Chondrocyte (in vitro differentiated cells): ENCODE results near the gene CCR5. TPM values are rescaled to one million over a fixed set of nuclear protein-coding genes. Genes with fewer than 3 reads are reported as not detected.

ENCODE experiments used
- DNase-seq: peaks from one replicate; pipeline ENCODE4 v3.0.0; 2021; ENCODE audit warnings: mixed read lengths, low spot score
- H3K27ac Mint-ChIP-seq: one replicate; pipeline ENCODE4 v1.8.0; 2021; ENCODE audit warnings: mild to moderate bottlenecking, moderate library complexity, mixed read lengths; ENCODE audit not compliant: unreplicated experiment
- H3K27me3 Mint-ChIP-seq: 2 replicates; pipeline ENCODE4 v1.8.0; 2021; ENCODE audit warnings: low read depth, mixed read lengths
- H3K36me3 Mint-ChIP-seq: 2 replicates; pipeline ENCODE4 v1.8.0; 2021; ENCODE audit warnings: low read depth, mixed read lengths
- H3K4me1 Mint-ChIP-seq: 2 replicates; pipeline ENCODE4 v1.8.0; 2021; ENCODE audit warnings: low read depth, mild to moderate bottlenecking, mixed read lengths
- H3K4me3 Mint-ChIP-seq: one replicate; pipeline ENCODE4 v1.8.0; 2021; ENCODE audit warnings: mild to moderate bottlenecking, moderate library complexity, mixed read lengths; ENCODE audit not compliant: unreplicated experiment
- H3K9me3 Mint-ChIP-seq: 2 replicates; pipeline ENCODE4 v1.8.0; 2021; ENCODE audit warnings: low read depth, mixed read lengths
- CTCF ChIP-seq: fragments of 200-600 bp; sonication (generic); IDR thresholded peaks from 2 replicates; pipeline ENCODE4 v1.5.0; 2021; ENCODE audit warnings: antibody characterized with exemption, mild to moderate bottlenecking, moderate library complexity
- total RNA-seq: library from RNA; stranded (reverse); gene quantifications from 3 replicates; pipeline ENCODE4 v1.2.1, GENCODE V29; 2021

The CCR5 gene
- total RNA-seq, 1 donor from 2014 or later = not detected

- Mint-ChIP-seq H3K4me3 (no peak overlapping the region), H3K27ac (no peak overlapping the region), H3K36me3 (no peaks in the 10 kb centered on the region), H3K9me3 (no peaks in the 10 kb centered on the region), H3K27me3 (no peaks in the 10 kb centered on the region), H3K4me1 (peaks cover 11% of the 10 kb centered on the region)
- no peak for DNase-seq
- TF ChIP-seq CTCF = no peak
Observed at GRCh38 chr3:46414739-46415138, 44.0 kb downstream of the CCR5 start.

- H3K36me3 Mint-ChIP-seq = no peaks in the 10 kb centered on the region
- H3K9me3 Mint-ChIP-seq = no peaks in the 10 kb centered on the region
- TF ChIP-seq CTCF = no peak
- H3K4me3 Mint-ChIP-seq = no peak overlapping the region
- no peak for DNase-seq
- peaks cover 11% of the 10 kb centered on the region for H3K4me1 Mint-ChIP-seq
- H3K27ac Mint-ChIP-seq = no peak overlapping the region
- H3K27me3 Mint-ChIP-seq = no peaks in the 10 kb centered on the region
Observed at GRCh38 chr3:46416125-46416810, 45.5 kb downstream of the CCR5 start.

GRCh38 chr3:46416811-46417510, 46.2 kb downstream of the CCR5 start:
- no peak for TF ChIP-seq CTCF
- H3K36me3 Mint-ChIP-seq = no peaks in the 10 kb centered on the region

GRCh38 chr3:46417841-46418611, 47.3 kb downstream of the CCR5 start:
- Mint-ChIP-seq H3K4me3 (no peak overlapping the region), H3K27ac (no peak overlapping the region), H3K36me3 (no peaks in the 10 kb centered on the region), H3K4me1 (peaks cover 2% of the 10 kb centered on the region), H3K27me3 (no peaks in the 10 kb centered on the region), H3K9me3 (no peaks in the 10 kb centered on the region)
- TF ChIP-seq CTCF = no peak
- no peak for DNase-seq

More at GRCh38 chr3:46416811-46417510, 46.2 kb downstream of the CCR5 start:
- H3K4me1 Mint-ChIP-seq = peaks cover 11% of the 10 kb centered on the region
- no peaks in the 10 kb centered on the region for H3K9me3 Mint-ChIP-seq
- H3K27me3 Mint-ChIP-seq = no peaks in the 10 kb centered on the region
- no peak overlapping the region for H3K4me3 Mint-ChIP-seq
- DNase-seq = no peak
- no peak overlapping the region for H3K27ac Mint-ChIP-seq

- H3K4me3 Mint-ChIP-seq = no peak overlapping the region
- no peaks in the 10 kb centered on the region for H3K36me3 Mint-ChIP-seq
- H3K4me1 Mint-ChIP-seq = no peaks in the 10 kb centered on the region
- no peak for DNase-seq
- no peaks in the 10 kb centered on the region for H3K27me3 Mint-ChIP-seq
- no peak for TF ChIP-seq CTCF
- H3K9me3 Mint-ChIP-seq = no peaks in the 10 kb centered on the region
- H3K27ac Mint-ChIP-seq = no peak overlapping the region
Observed at GRCh38 chr3:46419816-46420215, 49.1 kb downstream of the CCR5 start.
